ENCODE data around the gene SEMA3F.

DNA sequence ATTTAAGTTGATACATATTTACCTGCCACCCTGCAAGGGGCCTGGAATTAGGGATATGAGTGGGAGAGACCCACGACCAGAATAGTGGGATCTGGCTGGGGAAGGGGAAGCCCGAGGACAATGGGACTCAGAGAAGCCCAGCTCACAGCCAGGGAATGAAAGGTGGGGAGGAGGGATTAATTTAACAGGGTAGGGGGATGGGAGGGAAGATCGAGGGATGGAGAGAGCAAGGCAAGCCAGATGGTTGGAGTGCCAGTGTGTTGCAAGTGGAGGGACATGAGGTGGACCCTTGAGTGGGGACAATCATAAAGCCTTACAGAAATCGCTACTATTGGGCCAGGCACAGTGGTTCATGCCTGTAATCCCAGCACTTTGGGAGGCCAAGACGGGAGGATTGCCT, 76.5 kb downstream of the SEMA3F start:
- TF ChIP-seq, protein P1, sequence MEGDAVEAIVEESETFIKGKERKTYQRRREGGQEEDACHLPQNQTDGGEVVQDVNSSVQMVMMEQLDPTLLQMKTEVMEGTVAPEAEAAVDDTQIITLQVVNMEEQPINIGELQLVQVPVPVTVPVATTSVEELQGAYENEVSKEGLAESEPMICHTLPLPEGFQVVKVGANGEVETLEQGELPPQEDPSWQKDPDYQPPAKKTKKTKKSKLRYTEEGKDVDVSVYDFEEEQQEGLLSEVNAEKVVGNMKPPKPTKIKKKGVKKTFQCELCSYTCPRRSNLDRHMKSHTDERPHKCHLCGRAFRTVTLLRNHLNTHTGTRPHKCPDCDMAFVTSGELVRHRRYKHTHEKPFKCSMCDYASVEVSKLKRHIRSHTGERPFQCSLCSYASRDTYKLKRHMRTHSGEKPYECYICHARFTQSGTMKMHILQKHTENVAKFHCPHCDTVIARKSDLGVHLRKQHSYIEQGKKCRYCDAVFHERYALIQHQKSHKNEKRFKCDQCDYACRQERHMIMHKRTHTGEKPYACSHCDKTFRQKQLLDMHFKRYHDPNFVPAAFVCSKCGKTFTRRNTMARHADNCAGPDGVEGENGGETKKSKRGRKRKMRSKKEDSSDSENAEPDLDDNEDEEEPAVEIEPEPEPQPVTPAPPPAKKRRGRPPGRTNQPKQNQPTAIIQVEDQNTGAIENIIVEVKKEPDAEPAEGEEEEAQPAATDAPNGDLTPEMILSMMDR (IDR thresholded peaks at IDR 0.05; ENCODE audit: borderline replicate concordance, extremely low read depth, low read length, poor library complexity, severe bottlenecking): no peak
- no peak for TF ChIP-seq EZH2 (IDR thresholded peaks at IDR 0.05; ENCODE audit: borderline replicate concordance, low read depth, low read length, severe bottlenecking)

Measured in DND-41 (cell line).